Neural cell (in vitro differentiated cells): ENCODE results near the gene PLCB1. TPM values are rescaled to one million over a fixed set of nuclear protein-coding genes. Genes with fewer than 3 reads are reported as not detected.

Source experiments
- H2AFZ ChIP-seq: fragments of 200-600, 300-800 bp; sonication (generic), shearing (Covaris generic); 2 replicates; pipeline ENCODE4 v1.6.0; 2014; ENCODE audit warnings: low read depth, mild to moderate bottlenecking, antibody characterized with exemption, low read length, moderate library complexity
- H3F3A ChIP-seq: fragments of 200-600 bp; shearing (Covaris generic); 2 replicates; pipeline ENCODE4 v1.6.1; 2016; ENCODE audit warnings: mild to moderate bottlenecking, moderate library complexity, mixed read lengths, antibody characterized with exemption, low read length; ENCODE audit not compliant: insufficient read depth, poor library complexity, severe bottlenecking
- H3K27ac ChIP-seq: fragments of 200-600, 300-800 bp; sonication (generic), shearing (Covaris generic); 2 replicates; pipeline ENCODE4 v1.5.1; 2014; ENCODE audit warnings: mild to moderate bottlenecking, low read length, moderate library complexity
- H3K27me3 ChIP-seq: fragments of 300-800, 200-600 bp; sonication (generic), shearing (Covaris generic); 2 replicates; pipeline ENCODE4 v1.6.0; 2014; ENCODE audit warnings: mild to moderate bottlenecking, low read depth, low read length, moderate library complexity; ENCODE audit not compliant: insufficient read depth
- H3K36me3 ChIP-seq: fragments of 300-800, 200-600 bp; sonication (generic), shearing (Covaris generic); 2 replicates; pipeline ENCODE4 v1.5.1; 2014; ENCODE audit warnings: mild to moderate bottlenecking, antibody characterized with exemption, low read length, moderate library complexity; ENCODE audit not compliant: insufficient read depth
- H3K4me2 ChIP-seq: fragments of 300-800, 200-600 bp; sonication (generic), shearing (Covaris generic); 2 replicates; pipeline ENCODE4 v1.6.0; 2014; ENCODE audit warnings: mild to moderate bottlenecking, low read length
- H3K4me3 ChIP-seq: fragments of 300-800, 200-600 bp; sonication (generic), shearing (Covaris generic); 2 replicates; pipeline ENCODE4 v1.5.1; 2014; ENCODE audit warnings: mild to moderate bottlenecking, low read length, moderate library complexity
- H3K79me2 ChIP-seq: fragments of 200-600 bp; shearing (Covaris generic); replicated peaks from 2 replicates; pipeline ENCODE4 v1.6.0; 2014; ENCODE audit warnings: mild to moderate bottlenecking, low read length, moderate library complexity; ENCODE audit not compliant: insufficient read depth
- H3K9ac ChIP-seq: fragments of 300-800, 200-600 bp; sonication (generic), shearing (Covaris generic); 2 replicates; pipeline ENCODE4 v1.6.1; 2016; ENCODE audit warnings: mild to moderate bottlenecking, low read length, mixed read lengths
- H3K9me2 ChIP-seq: fragments of 200-600 bp; shearing (Covaris generic); 2 replicates; pipeline ENCODE4 v1.6.1; 2016; ENCODE audit warnings: mild to moderate bottlenecking, low read length, mixed read lengths; ENCODE audit not compliant: insufficient read depth
- H3K9me3 ChIP-seq: fragments of 200-600, 300-800 bp; sonication (generic), shearing (Covaris generic); 2 replicates; pipeline ENCODE4 v1.6.1; 2016; ENCODE audit warnings: mild to moderate bottlenecking, mixed run types, low read length, moderate library complexity, mixed read lengths
- H4K20me1 ChIP-seq: fragments of 200-600 bp; shearing (Covaris generic); 2 replicates; pipeline ENCODE4 v1.6.1; 2016; ENCODE audit warnings: mild to moderate bottlenecking, mixed run types; ENCODE audit not compliant: insufficient read depth
- CTCF ChIP-seq: fragments of 450-650 bp; IDR thresholded peaks from 2 replicates; pipeline ENCODE4 v1.5.1; 2014; ENCODE audit warnings: antibody characterized with exemption, mild to moderate bottlenecking, moderate library complexity; ENCODE audit not compliant: poor library complexity, severe bottlenecking
- EP300 ChIP-seq: fragments of 450-650 bp; conservative IDR thresholded peaks from 2 replicates; pipeline ENCODE4 v1.6.1; 2014; ENCODE audit warnings: antibody characterized with exemption, mild to moderate bottlenecking, moderate library complexity; ENCODE audit not compliant: poor library complexity, severe bottlenecking
- EZH2 ChIP-seq: fragments of 200-600, 300-800 bp; shearing (Covaris generic), sonication (generic); IDR thresholded peaks from 2 replicates; pipeline ENCODE4 v1.6.1; 2014; ENCODE audit warnings: antibody characterized with exemption, low read length, borderline replicate concordance, mild to moderate bottlenecking; ENCODE audit not compliant: insufficient read depth, poor library complexity, severe bottlenecking
- MXI1 ChIP-seq: fragments of 450-650 bp; conservative IDR thresholded peaks from 2 replicates; pipeline ENCODE4 v1.6.1; 2014; ENCODE audit warnings: antibody characterized with exemption, mild to moderate bottlenecking; ENCODE audit not compliant: poor library complexity, severe bottlenecking
- POLR2AphosphoS5 ChIP-seq: IDR thresholded peaks from 2 replicates; pipeline ENCODE4 v1.6.1; 2012
- RAD21 ChIP-seq: fragments of 450-650 bp; conservative IDR thresholded peaks from 2 replicates; pipeline ENCODE4 v1.6.1; 2014; ENCODE audit warnings: antibody characterized with exemption, mild to moderate bottlenecking, moderate library complexity
- REST ChIP-seq: IDR thresholded peaks from 2 replicates; pipeline ENCODE4 v1.6.1; 2012; ENCODE audit warnings: borderline replicate concordance
- SMC3 ChIP-seq: fragments of 450-650 bp; conservative IDR thresholded peaks from 2 replicates; pipeline ENCODE4 v1.6.1; 2014; ENCODE audit warnings: antibody characterized with exemption, mild to moderate bottlenecking, moderate library complexity; ENCODE audit not compliant: poor library complexity
- TAF1 ChIP-seq: IDR thresholded peaks from 2 replicates; pipeline ENCODE4 v1.6.1; 2012; ENCODE audit warnings: low read depth
- polyA plus RNA-seq: library from polyadenylated mRNA; depleted of rRNA; stranded (reverse); fragments of >200 nt; gene quantifications from 2 replicates; pipeline ENCODE4 v1.2.3, GENCODE V29; 2014

PLCB1 gene
- polyA plus RNA-seq, 1 donor from 2014 or later: 11.4 TPM

DNA sequence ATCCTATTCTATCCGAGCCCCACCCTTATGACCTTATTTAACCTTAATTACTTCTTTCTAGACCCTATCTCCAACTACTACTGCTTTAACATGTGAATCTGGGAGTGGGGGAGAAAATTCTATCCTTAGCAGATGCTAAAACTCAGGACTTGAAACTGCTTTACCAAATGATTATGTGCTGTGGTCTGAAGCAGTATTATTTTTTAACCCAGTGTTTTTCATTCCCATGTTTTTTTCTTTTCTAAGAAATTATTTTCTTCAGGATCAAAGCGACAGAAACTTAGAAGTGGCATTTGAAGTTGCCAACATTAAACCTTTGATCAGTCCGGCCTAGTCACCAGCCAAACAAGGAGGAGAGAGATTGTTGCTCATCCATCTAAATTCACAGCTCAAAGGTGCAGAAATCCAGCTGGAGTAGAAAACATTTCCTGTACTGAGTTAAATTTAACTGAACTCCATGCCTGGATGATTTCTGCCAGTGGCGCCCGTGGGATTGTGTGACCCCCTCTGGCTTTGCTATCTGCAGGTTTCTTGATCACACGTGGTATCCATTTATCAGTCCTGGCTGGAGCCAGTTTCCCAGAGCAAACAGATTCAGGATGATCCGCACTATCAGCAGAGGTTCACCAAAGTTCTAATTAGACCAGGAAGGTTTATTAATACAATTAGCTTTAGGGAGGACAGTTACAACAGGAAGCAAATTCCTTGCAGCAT, 300.5 kb downstream of the PLCB1 start:
- H3F3A ChIP-seq: no peaks in the 10 kb centered on the region
- H3K4me2 ChIP-seq: no peak overlapping the region
- H2AFZ ChIP-seq: no peak overlapping the region
- no peak overlapping the region for H3K4me3 ChIP-seq
- no peaks in the 10 kb centered on the region for H3K9me2 ChIP-seq
- H3K9me3 ChIP-seq: no peaks in the 10 kb centered on the region
- H3K36me3 ChIP-seq: no peaks in the 10 kb centered on the region
- TF ChIP-seq REST: no peak
- H4K20me1 ChIP-seq: no peaks in the 10 kb centered on the region
- H3K79me2 ChIP-seq: no peaks in the 10 kb centered on the region
- H3K27me3 ChIP-seq: no peaks in the 10 kb centered on the region
- H3K9ac ChIP-seq: no peak overlapping the region
- no peak overlapping the region for H3K27ac ChIP-seq

- H3F3A ChIP-seq: no peaks in the 10 kb centered on the region
- H4K20me1 ChIP-seq: no peaks in the 10 kb centered on the region
- H3K9me2 ChIP-seq: no peaks in the 10 kb centered on the region
- no peaks in the 10 kb centered on the region for H3K9me3 ChIP-seq
- no peak overlapping the region for H3K4me3 ChIP-seq
- no peaks in the 10 kb centered on the region for H3K79me2 ChIP-seq
- H3K4me2 ChIP-seq: no peak overlapping the region
- no peaks in the 10 kb centered on the region for H3K36me3 ChIP-seq
- H3K27me3 ChIP-seq: no peaks in the 10 kb centered on the region
- TF ChIP-seq EZH2 (no peak), TAF1 (no peak), POLR2AphosphoS5 (no peak)
- H3K27ac ChIP-seq: no peak overlapping the region
- no peak overlapping the region for H3K9ac ChIP-seq
- H2AFZ ChIP-seq: no peak overlapping the region
Observed at GRCh38 chr20:8433291-8433690, 301.2 kb downstream of the PLCB1 start.

DNA sequence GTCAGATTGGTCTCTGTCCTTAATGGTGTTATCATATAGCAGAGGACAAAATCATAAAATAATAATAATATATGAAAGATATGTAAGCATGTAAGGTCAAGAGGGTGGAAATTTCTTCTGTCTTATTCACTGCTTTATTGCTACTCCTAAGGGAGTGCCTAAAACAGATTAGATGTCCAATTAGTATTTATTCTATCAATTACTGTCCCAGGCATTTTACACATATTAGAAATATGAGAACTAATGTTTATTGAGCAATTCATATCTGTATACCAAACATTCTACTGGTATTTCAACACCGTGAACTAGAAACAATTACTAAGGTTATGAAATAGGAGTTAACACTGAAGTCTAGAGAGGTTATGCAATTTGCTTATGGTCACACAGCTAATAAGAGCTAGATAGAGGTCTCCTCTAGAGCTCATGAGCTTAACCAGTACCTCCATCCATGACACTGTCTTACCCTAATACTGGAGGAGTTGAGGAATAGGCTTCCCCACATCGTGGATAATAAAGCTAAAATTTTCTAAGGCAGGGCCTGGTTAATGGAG, 302.3 kb downstream of the PLCB1 start:
- Histone ChIP-seq H3K9me2 (no peaks in the 10 kb centered on the region), H3K9me3 (no peaks in the 10 kb centered on the region), H2AFZ (no peak overlapping the region), H3K4me2 (no peak overlapping the region), H4K20me1 (no peaks in the 10 kb centered on the region), H3K27me3 (no peaks in the 10 kb centered on the region), H3K27ac (no peak overlapping the region), H3K79me2 (no peaks in the 10 kb centered on the region), H3K9ac (no peak overlapping the region), H3F3A (no peaks in the 10 kb centered on the region), H3K4me3 (no peak overlapping the region), H3K36me3 (no peaks in the 10 kb centered on the region)
- no peak for TF ChIP-seq SMC3
- no peak for TF ChIP-seq EP300
- TF ChIP-seq CTCF: no peak
- no peak for TF ChIP-seq RAD21
- TF ChIP-seq TAF1: no peak
- no peak for TF ChIP-seq EZH2
- no peak for TF ChIP-seq POLR2AphosphoS5
- no peak for TF ChIP-seq MXI1
- no peak for TF ChIP-seq REST
